Activated CD4-positive, alpha-beta T cell treated with anti-CD3 and anti-CD28 coated beads, Interleukin-2, Interleukin-6, amounts not matched to agents 100 ng/mL and 50 ng/mL, durations not matched to agents 16 hours and 8 hours (primary cell): Measurements from ENCODE around the gene PRPF40B.

ENCODE experiments used
- DNase-seq: peaks from one replicate; pipeline ENCODE4 v3.0.0-alpha.2; 2020

PRPF40B gene

DNA sequence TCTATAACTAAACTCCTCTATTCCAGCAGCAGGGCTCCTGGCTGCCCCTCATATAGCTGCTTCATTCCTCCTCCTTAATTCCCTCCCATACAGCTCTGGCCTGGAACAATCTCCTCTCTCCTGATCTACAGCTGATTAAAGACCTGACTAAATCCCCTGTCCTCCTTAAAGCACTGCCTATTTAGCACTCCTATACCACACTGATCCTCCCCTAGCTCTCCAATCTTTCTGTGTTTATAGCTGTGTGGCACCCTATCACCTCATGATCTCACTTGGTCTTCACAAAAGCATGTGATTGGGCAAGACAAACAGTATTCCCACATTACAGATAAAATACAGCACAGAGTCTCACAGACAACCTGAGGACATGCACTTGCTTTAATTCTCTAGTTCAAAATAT, 66.4 kb downstream of the PRPF40B start:
- no peak for DNase-seq

DNA sequence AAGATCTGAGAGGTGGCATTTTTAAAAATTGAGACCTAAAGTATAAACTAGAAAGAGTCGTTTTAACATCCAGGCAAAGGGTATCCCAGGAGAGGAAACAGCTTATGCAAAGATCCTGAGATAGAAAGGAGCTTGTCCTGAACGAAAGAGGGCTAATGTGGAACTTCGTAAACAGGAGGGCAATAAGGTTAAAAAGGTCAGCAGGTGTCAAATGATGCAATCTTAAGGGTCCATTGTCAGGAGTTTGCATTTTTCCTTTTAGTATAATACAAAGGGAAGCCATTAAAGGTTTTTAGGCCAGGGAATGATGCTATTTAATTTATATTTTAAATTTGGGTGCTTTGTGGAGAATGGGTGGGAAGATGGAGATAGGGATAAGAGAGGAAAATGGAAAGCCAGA, 69.5 kb downstream of the PRPF40B start:
- DNase-seq = no peak

DNA sequence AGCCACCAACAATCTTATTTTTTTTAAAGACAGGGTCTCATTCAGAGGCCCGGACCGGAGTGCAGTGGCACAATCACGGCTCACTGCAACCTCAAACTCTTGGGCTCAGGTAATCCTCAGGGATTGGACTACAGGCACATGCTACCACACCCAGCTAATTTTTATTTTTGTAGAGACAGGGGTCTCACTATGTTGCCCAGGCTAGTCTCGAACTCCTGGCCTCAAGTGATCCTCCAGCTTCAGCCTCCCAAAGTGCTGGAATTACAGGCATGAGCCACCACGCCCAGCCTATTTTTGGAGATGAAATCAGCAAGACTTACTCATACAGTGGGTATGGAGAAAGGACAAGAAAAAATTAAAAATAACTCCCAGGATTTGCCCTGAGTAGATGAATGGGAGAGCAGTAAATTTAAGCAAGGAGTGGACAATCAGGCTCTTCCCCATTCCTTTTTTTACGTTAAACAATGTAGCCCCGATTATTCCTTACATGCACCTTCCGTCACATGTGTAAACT, 70.6 kb downstream of the PRPF40B start:
- no peak for DNase-seq
